ENCODE data around the gene PRIM2.
"Not testable (repeated sequence)": the region's sequence is repeated elsewhere in the genome, so short reads cannot be mapped to it uniquely, and the experiment has no call there.

PRIM2 gene

GRCh38 chr6:57515171-57515570, 197.7 kb downstream of the PRIM2 start:
- not testable (repeated sequence) for DNase-seq

- not testable (repeated sequence) for DNase-seq
Observed at GRCh38 chr6:57515845-57516244, 198.4 kb downstream of the PRIM2 start.

- not testable (repeated sequence) for DNase-seq
Observed at GRCh38 chr6:57516776-57517175, 199.3 kb downstream of the PRIM2 start.

GRCh38 chr6:57519198-57519597, 201.8 kb downstream of the PRIM2 start:
- DNase-seq: not testable (repeated sequence)

- DNase-seq: not testable (repeated sequence)
Observed at GRCh38 chr6:57521085-57521484, 203.7 kb downstream of the PRIM2 start.

GRCh38 chr6:57523221-57523620, 205.8 kb downstream of the PRIM2 start:
- not testable (repeated sequence) for DNase-seq

GRCh38 chr6:57529755-57530154, 212.3 kb downstream of the PRIM2 start:
- not testable (repeated sequence) for DNase-seq

- DNase-seq: not testable (repeated sequence)
Observed at GRCh38 chr6:57532660-57533059, 215.2 kb downstream of the PRIM2 start.

GRCh38 chr6:57535121-57535520, 217.7 kb downstream of the PRIM2 start:
- DNase-seq: not testable (repeated sequence)

- DNase-seq: not testable (repeated sequence)
Observed at GRCh38 chr6:57535994-57536393, 218.6 kb downstream of the PRIM2 start.

- not testable (repeated sequence) for DNase-seq
Observed at GRCh38 chr6:57537916-57538315, 220.5 kb downstream of the PRIM2 start.

GRCh38 chr6:57551961-57552360, 234.5 kb downstream of the PRIM2 start:
- not testable (repeated sequence) for DNase-seq

GRCh38 chr6:57557855-57558254, 240.4 kb downstream of the PRIM2 start:
- DNase-seq: not testable (repeated sequence)

GRCh38 chr6:57559170-57559569, 241.7 kb downstream of the PRIM2 start:
- DNase-seq: not testable (repeated sequence)

GRCh38 chr6:57562233-57562632, 244.8 kb downstream of the PRIM2 start:
- not testable (repeated sequence) for DNase-seq

- not testable (repeated sequence) for DNase-seq
Observed at GRCh38 chr6:57572119-57572518, 254.7 kb downstream of the PRIM2 start.

- not testable (repeated sequence) for DNase-seq
Observed at GRCh38 chr6:57572844-57573243, 255.4 kb downstream of the PRIM2 start.

GRCh38 chr6:57577023-57577422, 259.6 kb downstream of the PRIM2 start:
- DNase-seq: not testable (repeated sequence)

GRCh38 chr6:57579489-57579888, 262.1 kb downstream of the PRIM2 start:
- DNase-seq: not testable (repeated sequence)

GRCh38 chr6:57581586-57581985, 264.2 kb downstream of the PRIM2 start:
- not testable (repeated sequence) for DNase-seq

GRCh38 chr6:57601105-57601504, 283.7 kb downstream of the PRIM2 start:
- not testable (repeated sequence) for DNase-seq

- not testable (repeated sequence) for DNase-seq
Observed at GRCh38 chr6:57605303-57605702, 287.9 kb downstream of the PRIM2 start.

- not testable (repeated sequence) for DNase-seq
Observed at GRCh38 chr6:57606331-57606730, 288.9 kb downstream of the PRIM2 start.

- not testable (repeated sequence) for DNase-seq
Observed at GRCh38 chr6:57610612-57611011, 293.2 kb downstream of the PRIM2 start.

GRCh38 chr6:57618959-57619358, 301.5 kb downstream of the PRIM2 start:
- DNase-seq: not testable (repeated sequence)
